HepG2 (cell line): ENCODE data around the gene NAV1.

ENCODE experiments used
- BCL3 ChIP-seq: sonication (generic); formaldehyde crosslinking; IDR thresholded peaks from 2 replicates; pipeline ENCODE4 v1.5.1; 2020; ENCODE audit warnings: mild to moderate bottlenecking, missing genetic modification reagents, moderate library complexity
- TF ChIP-seq, protein P1 (sequence below): sonication (generic); formaldehyde crosslinking; IDR thresholded peaks from 2 replicates; pipeline ENCODE4 v1.4.0; 2020; ENCODE audit warnings: missing genetic modification reagents

DNA sequence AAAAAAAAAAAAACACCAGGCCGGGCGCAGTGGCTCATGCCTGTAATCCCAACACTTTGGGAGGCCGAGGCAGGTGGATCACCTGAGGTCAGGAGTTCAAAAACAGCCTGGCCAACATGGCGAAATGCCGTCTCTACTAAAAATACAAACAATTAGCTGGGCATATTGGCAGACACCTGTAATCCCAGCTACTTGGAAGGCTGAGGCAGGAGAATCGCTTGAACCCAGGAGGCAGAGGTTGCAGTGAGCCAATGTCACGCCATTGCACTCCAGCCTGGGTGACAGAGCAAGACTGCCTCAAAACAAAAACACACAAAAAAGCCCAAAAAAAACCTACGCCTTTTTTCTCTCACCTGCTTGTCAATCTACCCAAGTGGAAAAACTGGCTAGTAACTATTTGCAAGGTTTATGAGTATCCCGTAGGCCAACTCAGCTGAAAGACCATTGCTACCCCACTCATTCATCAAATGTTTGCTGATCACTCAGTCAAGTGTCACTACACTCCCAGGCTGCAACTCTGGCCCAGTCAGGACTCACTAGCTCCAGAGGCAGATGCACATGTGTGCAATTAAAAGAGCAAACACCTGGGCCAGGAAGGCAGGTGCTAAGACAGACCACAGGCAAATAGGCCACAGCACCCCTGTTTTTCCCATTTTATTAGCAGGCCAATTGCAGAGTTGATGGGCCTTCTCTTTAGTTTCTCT is 34.0 kb upstream of the NAV1 start:
- no peak for TF ChIP-seq BCL3 (CRISPR knock-in tag)
- TF ChIP-seq, protein P1, sequence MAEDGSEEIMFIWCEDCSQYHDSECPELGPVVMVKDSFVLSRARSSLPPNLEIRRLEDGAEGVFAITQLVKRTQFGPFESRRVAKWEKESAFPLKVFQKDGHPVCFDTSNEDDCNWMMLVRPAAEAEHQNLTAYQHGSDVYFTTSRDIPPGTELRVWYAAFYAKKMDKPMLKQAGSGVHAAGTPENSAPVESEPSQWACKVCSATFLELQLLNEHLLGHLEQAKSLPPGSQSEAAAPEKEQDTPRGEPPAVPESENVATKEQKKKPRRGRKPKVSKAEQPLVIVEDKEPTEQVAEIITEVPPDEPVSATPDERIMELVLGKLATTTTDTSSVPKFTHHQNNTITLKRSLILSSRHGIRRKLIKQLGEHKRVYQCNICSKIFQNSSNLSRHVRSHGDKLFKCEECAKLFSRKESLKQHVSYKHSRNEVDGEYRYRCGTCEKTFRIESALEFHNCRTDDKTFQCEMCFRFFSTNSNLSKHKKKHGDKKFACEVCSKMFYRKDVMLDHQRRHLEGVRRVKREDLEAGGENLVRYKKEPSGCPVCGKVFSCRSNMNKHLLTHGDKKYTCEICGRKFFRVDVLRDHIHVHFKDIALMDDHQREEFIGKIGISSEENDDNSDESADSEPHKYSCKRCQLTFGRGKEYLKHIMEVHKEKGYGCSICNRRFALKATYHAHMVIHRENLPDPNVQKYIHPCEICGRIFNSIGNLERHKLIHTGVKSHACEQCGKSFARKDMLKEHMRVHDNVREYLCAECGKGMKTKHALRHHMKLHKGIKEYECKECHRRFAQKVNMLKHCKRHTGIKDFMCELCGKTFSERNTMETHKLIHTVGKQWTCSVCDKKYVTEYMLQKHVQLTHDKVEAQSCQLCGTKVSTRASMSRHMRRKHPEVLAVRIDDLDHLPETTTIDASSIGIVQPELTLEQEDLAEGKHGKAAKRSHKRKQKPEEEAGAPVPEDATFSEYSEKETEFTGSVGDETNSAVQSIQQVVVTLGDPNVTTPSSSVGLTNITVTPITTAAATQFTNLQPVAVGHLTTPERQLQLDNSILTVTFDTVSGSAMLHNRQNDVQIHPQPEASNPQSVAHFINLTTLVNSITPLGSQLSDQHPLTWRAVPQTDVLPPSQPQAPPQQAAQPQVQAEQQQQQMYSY: no peak
